LHCN-M2 (cell line): ENCODE results near the gene GPHN. TPM values are rescaled to one million over a fixed set of nuclear protein-coding genes. Genes with fewer than 3 reads are reported as not detected.
"Not testable (repeated sequence)": the region's sequence is repeated elsewhere in the genome, so short reads cannot be mapped to it uniquely, and the experiment has no call there.

Source experiments
- DNase-seq: peaks from one replicate; pipeline ENCODE4 v3.0.0-alpha.2; 2012; ENCODE audit warnings: low read depth
- total RNA-seq: library from RNA; depleted of rRNA; stranded (reverse); fragments of >200 nt; gene quantifications from 2 replicates; pipeline ENCODE4 v1.2.3, GENCODE V29; 2014

GPHN gene
- total RNA-seq, 1 experiment from 2014 or later, result 4.7 TPM

- DNase-seq, result no peak
Observed at GRCh38 chr14:66782853-66783252, 274.9 kb downstream of the GPHN start.

GRCh38 chr14:66790101-66790500 is 282.2 kb downstream of the GPHN start:
- DNase-seq, result no peak

DNA sequence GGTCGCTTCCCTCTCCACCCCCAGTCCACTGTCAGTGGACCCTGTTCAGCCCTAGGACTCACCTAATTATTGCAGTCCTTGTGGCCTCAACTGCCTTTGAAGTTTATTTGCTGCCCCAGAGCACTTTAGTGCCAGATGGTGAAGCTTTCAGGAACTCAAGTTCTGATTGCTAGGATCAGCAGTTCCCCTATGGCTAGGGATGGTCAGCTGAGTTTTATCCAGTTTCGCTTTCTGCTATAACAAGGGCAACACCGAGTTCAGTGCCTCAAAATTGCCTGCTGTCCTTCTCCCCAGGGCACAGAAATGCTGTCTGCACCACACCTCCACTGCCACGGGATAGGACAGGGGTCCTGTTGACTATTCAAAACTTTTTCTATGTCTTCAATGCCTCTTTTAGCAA is 295.0 kb downstream of the GPHN start:
- no peak for DNase-seq

DNA sequence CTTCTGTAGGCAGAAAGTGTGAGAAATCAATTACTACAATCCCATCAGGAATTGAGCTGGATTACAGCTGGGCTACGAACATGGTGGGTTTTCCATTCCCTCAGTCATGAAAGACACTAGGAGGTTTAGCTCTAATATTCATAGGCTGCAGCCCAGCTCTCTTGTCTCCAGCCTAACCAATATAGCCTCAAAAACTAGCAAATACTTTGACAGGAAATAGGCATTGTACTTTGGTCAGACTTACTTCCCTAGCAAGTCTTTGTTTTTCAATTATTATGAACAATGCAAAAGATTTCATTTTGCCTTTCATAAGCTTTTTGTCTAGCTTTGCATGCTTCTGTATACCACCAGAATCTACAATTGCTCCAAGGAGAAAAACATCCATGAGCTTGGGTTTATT is 296.2 kb downstream of the GPHN start:
- no peak for DNase-seq

- DNase-seq, result no peak
Observed at GRCh38 chr14:66813636-66814035, 305.7 kb downstream of the GPHN start.

GRCh38 chr14:66815687-66816086 is 307.7 kb downstream of the GPHN start:
- DNase-seq, result no peak

- DNase-seq, result no peak
Observed at GRCh38 chr14:66824251-66824650, 316.3 kb downstream of the GPHN start.

GRCh38 chr14:66827182-66827581 is 319.2 kb downstream of the GPHN start:
- no peak for DNase-seq

DNA sequence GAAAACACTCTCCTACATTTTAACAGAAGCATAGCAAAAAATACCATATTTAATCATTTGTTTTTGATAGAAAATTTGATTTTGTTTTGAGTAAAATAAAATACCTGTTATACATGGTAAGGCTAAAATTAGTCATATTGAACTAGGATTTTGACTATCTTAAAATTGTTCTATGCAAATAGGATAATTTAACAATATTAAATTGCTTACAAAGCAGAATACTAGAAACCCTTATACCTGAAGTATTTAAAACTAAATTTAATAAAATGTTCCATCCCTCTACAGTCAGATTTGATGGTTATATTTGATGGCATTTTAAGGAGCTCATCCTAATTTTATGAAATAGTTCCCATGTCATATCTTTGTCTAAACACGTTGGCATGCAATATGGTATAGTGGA is 323.2 kb downstream of the GPHN start:
- DNase-seq, result no peak

DNA sequence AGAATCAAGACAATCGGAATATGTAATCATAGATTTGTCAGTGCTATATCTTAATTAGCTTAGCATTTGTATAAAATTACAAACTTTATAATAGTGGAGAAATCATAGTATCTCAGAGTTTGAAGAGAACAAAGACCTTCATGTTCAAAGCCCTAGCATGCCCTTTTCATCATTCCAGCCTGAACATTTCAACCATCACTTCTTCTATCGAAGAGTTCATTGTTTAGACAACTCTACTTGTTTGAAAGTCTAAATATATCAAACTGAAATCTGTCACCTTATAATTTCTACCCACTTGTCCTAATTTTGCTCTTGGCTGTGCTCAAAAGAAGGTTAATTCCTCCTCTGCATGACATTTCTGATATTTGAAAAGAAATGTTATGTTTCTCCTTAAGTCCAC is 325.9 kb downstream of the GPHN start:
- DNase-seq, result no peak

GRCh38 chr14:66837436-66837835 is 329.5 kb downstream of the GPHN start:
- DNase-seq, result not testable (repeated sequence)

DNA sequence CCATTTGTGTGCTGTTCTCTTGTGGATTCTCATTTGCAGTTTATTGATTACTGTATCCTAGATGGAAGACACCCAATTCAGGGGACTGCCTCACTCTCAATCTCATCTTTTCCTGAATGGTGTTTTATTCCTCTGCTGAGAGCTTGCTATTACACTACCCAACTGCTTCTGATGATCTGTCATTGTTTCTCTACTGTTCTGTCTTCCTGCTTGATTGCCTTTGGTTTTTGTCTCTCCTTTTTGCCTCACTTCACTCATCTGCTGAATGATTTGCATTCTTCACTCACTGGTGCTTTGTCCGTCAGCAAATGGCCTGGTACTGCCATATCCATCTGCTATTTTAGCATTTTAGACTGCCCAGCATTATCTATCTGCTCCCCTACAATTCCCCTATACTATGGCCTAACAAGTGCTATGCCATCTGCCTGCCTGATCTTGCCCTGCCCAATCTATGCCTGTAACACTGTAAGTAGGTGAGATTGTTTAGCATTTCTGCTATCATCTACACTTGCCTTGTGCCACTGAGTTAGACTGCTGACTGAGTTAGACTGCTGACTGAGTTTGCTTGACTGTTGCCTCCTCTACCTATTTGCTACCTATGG is 335.1 kb downstream of the GPHN start:
- no peak for DNase-seq

- DNase-seq, result no peak
Observed at GRCh38 chr14:66850258-66850888, 342.4 kb downstream of the GPHN start.

DNA sequence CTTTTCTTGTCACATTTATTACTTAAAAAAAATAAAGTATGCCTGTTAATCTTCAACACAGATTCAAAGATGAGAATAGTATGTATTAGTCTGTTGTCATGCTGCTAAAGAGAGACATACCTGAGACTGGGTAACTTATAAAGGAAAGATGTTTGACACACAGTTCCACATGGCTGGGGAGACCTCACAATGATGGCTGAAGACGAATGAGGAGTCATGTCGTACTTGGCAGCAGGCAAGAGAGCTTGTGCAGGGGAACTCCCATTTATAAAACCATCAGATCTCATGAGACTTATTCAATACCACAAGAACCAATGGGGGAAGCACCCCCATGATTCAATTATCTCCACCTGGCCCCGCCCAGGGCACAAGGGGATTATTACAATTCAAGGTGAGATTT is 345.4 kb downstream of the GPHN start:
- DNase-seq, result no peak

GRCh38 chr14:66857867-66858266 is 349.9 kb downstream of the GPHN start:
- DNase-seq, result no peak

GRCh38 chr14:66859063-66859671 is 351.2 kb downstream of the GPHN start:
- DNase-seq, result no peak

DNA sequence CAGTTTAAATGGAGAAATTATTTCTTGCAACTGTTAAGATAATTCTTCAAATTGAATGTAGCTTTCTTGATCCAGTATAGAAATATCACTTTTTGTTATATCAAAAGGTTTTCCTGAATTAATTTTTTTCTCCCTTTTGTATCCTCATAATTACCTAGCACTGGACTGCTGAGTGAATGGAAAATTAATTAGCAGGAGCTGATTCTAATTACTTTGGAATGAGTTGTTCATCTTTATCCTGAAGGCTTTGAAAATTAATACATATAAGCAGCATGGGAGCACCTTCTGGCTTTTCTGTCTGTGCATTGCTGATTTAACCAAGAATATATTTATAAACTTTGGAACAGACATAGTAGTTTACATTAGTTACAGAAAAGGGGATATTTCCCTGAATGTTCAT is 373.6 kb downstream of the GPHN start:
- no peak for DNase-seq

- no peak for DNase-seq
Observed at GRCh38 chr14:66884149-66884548, 376.2 kb downstream of the GPHN start.

- no peak for DNase-seq
Observed at GRCh38 chr14:66900719-66901118, 392.8 kb downstream of the GPHN start.

DNA sequence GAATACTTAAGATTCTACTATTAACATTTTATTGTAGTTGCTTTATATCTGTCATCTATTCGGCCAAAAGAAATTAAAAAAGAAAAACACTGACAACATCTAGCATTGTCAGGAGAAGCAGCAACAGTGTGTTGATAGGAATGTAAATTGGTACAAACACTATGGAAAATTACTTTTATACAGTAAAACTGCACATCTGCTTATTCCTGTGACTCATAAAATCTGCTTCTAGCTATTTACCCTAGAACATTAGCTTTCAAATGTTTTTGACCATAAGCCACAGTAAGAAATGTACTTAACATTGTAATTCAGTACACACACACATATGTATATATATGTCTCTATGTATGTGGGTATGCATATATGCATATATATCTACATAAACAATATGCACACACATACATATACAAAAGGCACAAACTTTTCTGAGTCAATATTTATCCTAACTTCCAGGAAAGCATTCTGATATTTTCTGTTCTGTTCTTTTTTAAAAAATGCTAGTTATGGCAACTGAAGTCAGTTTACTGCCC is 402.4 kb downstream of the GPHN start:
- DNase-seq, result no peak

DNA sequence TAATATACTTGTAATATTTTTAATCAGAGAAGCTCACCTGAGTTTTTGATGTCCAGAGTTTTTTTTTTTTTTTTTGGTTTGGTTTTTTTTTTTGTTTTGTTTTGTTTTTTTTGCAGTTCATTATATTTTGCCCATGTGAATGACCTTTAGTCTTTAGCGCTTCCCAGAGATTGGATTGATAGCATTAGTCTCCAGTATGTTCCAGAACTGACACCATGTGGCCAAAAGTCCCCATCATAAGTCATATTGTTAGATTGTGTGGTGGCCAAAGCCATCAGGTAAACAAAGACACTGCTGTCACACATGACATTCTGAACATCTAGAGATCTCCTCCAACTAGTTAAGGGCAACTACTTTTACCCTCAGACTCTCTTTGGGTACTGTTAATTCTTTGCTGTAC is 408.5 kb downstream of the GPHN start:
- no peak for DNase-seq

DNA sequence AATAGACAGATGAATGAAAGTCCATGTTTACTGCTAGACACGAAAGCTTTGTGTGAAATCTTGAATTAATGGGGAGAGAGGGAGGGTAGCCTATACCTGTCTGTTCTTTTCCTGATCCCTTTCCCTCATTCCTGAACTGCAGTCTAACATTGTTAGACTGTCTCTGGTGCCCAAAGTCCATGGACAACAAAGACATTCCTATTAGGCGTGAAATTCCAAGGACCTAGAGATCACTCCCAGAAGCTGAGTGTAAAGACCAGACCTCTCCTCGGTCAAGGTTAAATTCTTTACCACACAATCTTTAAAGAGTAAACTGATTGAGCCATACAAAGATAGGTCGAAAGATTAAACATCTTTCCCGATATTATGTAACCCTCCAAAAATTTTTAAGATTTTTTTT is 410.6 kb downstream of the GPHN start:
- no peak for DNase-seq

DNA sequence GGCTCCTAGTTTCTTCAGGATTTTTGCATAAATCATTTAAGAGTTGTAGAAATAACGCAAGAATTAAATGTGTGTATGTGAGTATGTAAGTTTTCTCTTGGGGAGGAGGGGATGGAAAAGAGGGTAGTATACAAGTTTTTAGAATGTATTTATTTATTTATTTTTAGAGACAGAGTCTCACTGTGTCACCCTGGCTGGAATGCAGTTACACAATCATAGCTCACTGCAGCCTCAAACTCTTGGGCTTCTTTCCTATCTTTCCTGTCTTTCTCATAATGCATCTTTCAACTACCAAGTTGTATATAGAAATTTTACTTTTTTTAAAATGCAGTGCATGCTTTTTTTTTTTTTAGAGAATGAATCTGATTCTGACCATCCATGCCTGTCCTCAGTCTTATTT is 412.2 kb downstream of the GPHN start:
- peak; percentile 2 for DNase-seq
